ENCODE data around the gene FAM43B.
A peak's percentile ranks its signal among the peaks of the same experiment; 100 is the strongest.
"Not testable (repeated sequence)": the region's sequence is repeated elsewhere in the genome, so short reads cannot be mapped to it uniquely, and the experiment has no call there.

Gene FAM43B, protein sequence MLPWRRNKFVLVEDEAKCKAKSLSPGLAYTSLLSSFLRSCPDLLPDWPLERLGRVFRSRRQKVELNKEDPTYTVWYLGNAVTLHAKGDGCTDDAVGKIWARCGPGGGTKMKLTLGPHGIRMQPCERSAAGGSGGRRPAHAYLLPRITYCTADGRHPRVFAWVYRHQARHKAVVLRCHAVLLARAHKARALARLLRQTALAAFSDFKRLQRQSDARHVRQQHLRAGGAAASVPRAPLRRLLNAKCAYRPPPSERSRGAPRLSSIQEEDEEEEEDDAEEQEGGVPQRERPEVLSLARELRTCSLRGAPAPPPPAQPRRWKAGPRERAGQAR

DNA sequence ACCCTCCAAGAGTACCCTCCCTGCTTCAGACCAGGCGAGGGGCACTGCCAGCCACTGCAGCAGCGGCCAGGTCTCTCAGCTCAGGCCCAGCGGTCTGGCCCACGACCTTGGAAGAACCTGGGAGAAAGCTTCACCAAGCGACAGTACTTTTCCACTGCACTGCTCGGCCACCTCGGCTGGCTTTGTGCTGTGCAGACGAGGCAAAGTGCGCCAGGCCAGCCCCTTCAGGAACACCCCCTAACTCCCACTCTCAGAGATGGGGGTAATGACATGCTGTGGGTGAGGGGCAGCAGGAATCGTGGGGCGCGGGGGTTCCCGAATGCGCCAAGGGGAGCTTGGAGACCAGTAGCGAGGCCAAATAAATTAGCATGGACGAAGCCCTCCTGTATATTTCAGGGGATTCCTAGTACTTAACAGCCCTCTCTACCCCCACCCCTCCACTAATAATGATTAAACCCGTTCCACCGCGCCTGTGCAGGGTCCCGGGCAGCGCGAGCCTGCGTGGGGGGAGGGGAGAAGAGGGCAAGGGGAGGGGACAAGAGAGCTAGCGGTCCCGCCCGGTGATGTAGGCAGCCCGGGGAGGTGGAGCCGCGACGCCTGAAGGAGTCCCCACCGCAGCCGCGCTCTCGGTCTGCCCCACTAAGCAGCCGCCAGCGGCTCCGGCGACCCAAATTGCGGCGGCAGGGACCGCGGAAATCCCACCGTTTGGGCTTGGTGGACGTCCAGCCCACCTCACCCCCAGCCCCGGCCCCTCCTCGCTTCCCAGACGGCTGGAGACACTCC is at the start of gene FAM43B:
TSS of gene FAM43B (plus strand) at position 629 of the 783 bp plus-strand sequence. CDS start 401 bp downstream, outside the sequence.
- DNase-seq, result no peak

DNA sequence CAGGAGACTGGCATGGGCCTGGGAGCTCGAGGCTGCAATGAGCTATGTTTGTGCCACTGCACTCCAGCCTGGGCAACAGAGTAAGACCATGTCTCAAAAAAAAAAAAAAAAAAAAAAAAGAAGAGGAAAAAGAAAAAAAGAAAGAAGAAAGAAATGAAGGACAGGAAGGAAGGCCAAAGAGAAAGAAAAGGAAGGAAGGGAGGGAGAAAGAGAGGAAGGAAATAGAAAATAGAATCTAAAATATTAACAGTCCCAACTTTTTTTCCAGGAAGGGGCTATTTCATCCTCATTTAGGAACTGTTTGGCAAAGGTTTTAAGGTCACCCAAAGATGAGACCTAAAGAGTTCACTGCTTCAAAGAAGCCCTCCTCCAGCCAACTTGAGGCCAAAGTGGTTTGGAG is 46.9 kb upstream of the FAM43B start:
- DNase-seq, result no peak

GRCh38 chr1:20507248-20507563 is 45.2 kb upstream of the FAM43B start:
- DNase-seq, result no peak

- DNase-seq, result peak; percentile 94
These were observed 44.6 kb upstream of the FAM43B start, which contains the start of gene MUL1 for GRCh38 chr1:20507564-20508410. TSS of gene MUL1 (minus strand) at chr1:20508151. CDS start at chr1:20508024, 127 bp downstream.

GRCh38 chr1:20508411-20508771 is 44.0 kb upstream of the FAM43B start:
- no peak for DNase-seq

DNA sequence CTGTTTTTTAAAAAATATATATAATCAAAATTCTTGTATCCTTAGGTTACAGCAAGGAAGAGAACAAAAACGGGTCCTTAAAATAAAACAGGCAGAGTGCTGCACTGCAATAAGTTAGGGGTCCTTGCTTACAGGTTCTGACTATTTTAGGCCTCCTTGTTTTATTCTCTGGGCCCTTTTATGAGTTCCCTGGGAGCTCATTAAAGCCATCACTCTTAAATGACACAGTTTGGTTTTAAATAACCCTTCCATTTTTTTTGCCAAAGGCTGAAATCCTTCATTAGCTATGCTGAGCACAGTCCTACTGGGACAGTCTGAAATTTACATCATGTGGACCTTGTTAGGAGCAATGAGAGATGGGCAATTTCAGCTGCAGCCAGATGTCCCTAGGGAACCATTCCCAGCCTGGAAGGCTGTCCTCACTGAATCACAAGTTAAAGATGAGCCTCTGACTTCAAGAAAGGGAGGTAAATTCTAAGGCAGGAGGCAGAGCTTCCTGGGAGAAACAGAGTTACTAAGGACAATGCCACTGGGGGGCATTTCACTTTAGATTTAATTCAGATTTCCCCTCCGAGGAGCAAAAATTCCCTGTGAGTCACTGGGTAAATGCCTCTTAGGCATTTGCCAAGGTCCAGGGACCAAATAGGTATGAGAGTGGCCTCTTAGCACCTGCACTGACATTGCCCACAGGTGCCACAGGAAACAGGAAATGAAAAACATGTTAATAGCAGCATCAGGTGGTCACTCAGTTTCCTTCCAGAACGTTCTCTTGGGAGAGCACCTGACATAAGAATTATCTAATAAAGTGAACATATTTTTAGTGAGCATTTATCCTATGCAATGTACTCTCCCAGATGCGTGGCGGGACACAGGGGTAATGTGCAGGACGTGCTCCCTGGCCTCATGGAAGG is 40.6 kb upstream of the FAM43B start:
- DNase-seq, result no peak

GRCh38 chr1:20519609-20520262 is 32.6 kb upstream of the FAM43B start:
- DNase-seq, result not testable (repeated sequence)

GRCh38 chr1:20521960-20522861 is 30.2 kb upstream of the FAM43B start:
- peak; percentile 71 for DNase-seq

DNA sequence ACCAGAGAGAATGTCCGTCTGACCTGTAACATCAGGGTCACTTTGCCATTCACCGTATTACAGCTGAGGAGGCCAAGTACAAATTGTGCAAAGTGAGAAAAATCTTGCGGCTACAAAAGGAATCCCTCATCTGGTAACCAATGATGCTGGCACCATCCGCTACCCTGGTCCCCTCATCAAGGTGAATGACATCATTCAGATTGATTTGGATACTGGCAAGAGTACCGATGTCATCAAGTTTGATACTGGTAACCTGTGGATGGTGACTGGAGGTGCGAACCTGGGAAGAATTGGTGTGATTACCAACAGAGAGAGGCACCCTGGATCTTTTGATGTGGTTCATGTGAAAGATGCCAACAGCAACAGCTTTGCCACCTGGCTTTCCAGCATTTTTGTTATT is 26.1 kb upstream of the FAM43B start:
- DNase-seq, result no peak

DNA sequence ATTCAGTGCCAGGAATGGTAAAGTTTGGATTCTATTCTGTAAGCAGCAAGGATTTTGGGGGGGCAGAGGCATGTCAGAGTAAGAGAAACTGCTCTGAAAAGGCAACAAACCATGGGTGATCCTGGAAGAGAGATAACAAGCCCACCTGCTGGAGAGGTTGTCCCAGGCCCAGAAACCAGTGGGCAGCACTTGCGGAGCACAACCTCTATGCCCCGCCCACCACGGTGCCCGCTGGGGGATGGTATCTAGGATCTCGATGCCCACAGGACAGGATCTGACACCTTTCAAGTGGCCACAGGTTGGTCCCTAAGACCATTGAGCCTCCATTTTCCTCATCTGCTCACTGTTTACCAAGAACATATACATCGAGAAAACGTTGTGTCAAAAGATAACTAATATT is 24.2 kb upstream of the FAM43B start:
- DNase-seq, result no peak

- DNase-seq, result no peak
These were observed 22.1 kb upstream of the FAM43B start for GRCh38 chr1:20530306-20530705.

DNA sequence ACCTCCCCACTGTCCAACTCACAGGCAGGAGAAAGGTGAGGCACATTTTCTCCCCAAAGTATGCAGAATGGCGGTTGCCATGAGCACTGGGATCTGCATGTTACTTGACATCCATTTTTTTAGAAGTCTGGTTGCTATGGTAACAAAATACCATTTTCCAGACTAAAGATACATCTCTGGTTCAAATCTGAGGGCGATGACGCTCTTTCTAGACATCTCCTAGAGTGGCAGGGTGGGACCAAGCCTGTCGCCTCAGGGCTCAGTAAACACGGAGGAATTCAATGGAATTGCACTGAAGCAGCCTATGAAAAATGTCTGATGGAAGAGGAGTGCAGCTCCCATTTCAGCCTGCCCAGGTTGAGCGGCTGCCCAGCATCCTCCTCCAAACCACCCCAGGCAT is 21.5 kb upstream of the FAM43B start:
- DNase-seq, result no peak

GRCh38 chr1:20533635-20534034 is 18.7 kb upstream of the FAM43B start:
- DNase-seq, result no peak

GRCh38 chr1:20534659-20535417 is 17.5 kb upstream of the FAM43B start:
- no peak for DNase-seq

DNA sequence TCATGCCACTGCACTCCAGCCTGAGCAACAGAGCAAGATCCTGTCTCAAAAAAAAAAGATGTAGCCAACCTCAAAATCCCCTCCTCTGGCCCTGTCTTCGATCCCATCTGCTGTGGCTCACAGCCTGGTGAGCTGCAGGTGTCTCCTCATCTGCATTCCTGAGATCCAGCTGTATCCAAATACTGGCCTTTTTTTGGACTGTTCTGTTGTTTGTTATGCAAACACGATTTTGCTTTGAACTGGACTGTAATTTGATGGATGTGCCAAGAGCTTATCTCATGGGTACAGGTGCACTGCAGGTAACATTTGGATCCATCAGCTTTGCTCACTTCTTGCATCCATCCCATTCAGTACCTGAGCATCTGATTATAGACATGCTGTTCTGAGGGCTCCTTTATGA is 14.1 kb upstream of the FAM43B start:
- no peak for DNase-seq

- no peak for DNase-seq
These were observed 13.4 kb upstream of the FAM43B start for GRCh38 chr1:20538760-20539551.

- no peak for DNase-seq
These were observed 12.1 kb upstream of the FAM43B start for GRCh38 chr1:20540281-20540680.

GRCh38 chr1:20546637-20547036 is 5.7 kb upstream of the FAM43B start:
- no peak for DNase-seq

DNA sequence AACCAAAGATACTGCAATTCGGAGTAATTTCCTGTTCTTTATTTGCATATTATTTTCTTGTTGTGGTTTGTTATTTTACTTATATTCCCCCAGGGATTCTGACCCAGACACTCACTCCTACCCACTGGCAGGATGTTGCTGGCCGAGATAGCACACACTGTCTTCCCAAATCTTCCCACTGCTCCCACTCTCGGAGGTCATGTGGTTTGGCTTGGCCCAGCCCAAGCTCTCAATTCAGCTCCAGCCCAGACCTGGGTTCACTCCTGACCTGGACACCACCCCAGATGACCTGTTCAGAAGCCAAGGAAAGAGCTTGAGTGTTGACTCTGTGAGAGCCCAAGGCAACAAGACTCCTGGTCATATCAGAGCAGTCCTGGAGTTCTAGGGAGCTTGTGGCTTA is 1.2 kb upstream of the FAM43B start:
- DNase-seq, result no peak
